ENCODE data around the gene AGAP2.

DNA sequence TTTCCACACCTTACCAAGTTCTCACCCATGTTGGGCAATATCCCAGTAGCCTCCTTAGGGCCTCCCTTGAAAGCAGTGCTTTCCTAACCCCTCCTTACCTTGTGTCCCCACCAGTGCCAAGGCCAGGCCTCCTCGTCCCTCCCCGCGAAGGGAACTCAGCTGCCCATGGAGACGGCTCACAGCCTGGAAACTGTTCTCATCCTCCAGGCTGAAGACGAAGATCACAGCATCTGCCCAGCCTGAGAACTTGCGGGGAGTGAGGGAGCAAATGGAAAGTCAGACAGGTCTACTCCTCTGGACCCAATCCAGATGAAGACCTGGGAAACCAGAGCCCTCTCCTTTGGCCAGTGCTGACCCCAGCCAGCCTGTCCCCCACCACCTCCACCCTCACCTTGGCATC, 4.6 kb downstream of the AGAP2 start:
- TF ChIP-seq POLR2A (IDR thresholded peaks at IDR 0.05), result no peak
- TF ChIP-seq, protein P1, sequence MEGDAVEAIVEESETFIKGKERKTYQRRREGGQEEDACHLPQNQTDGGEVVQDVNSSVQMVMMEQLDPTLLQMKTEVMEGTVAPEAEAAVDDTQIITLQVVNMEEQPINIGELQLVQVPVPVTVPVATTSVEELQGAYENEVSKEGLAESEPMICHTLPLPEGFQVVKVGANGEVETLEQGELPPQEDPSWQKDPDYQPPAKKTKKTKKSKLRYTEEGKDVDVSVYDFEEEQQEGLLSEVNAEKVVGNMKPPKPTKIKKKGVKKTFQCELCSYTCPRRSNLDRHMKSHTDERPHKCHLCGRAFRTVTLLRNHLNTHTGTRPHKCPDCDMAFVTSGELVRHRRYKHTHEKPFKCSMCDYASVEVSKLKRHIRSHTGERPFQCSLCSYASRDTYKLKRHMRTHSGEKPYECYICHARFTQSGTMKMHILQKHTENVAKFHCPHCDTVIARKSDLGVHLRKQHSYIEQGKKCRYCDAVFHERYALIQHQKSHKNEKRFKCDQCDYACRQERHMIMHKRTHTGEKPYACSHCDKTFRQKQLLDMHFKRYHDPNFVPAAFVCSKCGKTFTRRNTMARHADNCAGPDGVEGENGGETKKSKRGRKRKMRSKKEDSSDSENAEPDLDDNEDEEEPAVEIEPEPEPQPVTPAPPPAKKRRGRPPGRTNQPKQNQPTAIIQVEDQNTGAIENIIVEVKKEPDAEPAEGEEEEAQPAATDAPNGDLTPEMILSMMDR (IDR thresholded peaks at IDR 0.05), result no peak
- TF ChIP-seq POLR2AphosphoS5 (IDR thresholded peaks at IDR 0.05), result no peak
